ENCODE data around the gene TIMM29.

DNA sequence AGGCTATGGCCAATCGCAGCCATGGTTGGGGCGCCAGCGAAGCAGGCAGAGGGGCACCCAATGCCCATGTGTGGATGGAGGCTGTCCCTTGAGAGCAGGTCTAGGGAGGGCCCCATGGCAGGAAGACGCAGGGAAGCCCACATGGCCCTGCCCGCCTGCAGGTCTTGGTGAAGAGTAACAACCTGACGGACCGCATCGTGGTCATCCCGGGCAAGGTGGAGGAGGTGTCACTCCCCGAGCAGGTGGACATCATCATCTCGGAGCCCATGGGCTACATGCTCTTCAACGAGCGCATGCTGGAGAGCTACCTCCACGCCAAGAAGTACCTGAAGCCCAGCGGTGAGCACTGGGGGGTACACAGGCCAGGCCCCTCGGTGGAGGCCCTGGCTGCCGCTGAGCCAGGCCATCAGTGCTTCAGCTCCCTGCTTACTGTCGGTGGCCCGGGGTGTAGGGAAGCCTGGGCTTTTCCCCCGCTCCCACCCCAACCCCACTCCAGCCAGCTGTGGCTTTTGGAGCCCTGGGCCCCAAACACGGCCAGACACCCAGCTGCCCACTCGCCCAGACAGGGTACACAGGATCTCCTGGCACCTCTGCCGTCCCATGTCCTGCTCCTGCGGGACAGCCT lies 14.8 kb upstream of the TIMM29 start:
- TF ChIP-seq, protein P1, sequence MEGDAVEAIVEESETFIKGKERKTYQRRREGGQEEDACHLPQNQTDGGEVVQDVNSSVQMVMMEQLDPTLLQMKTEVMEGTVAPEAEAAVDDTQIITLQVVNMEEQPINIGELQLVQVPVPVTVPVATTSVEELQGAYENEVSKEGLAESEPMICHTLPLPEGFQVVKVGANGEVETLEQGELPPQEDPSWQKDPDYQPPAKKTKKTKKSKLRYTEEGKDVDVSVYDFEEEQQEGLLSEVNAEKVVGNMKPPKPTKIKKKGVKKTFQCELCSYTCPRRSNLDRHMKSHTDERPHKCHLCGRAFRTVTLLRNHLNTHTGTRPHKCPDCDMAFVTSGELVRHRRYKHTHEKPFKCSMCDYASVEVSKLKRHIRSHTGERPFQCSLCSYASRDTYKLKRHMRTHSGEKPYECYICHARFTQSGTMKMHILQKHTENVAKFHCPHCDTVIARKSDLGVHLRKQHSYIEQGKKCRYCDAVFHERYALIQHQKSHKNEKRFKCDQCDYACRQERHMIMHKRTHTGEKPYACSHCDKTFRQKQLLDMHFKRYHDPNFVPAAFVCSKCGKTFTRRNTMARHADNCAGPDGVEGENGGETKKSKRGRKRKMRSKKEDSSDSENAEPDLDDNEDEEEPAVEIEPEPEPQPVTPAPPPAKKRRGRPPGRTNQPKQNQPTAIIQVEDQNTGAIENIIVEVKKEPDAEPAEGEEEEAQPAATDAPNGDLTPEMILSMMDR (IDR thresholded peaks at IDR 0.05), result no peak
- TF ChIP-seq POLR2A (IDR thresholded peaks at IDR 0.05), result no peak

Measured in uterus (tissue), 2 donors.